ENCODE data around the gene HOXB9.
A peak's percentile ranks its signal among the peaks of the same experiment; 100 is the strongest.

HOXB9 gene

DNA sequence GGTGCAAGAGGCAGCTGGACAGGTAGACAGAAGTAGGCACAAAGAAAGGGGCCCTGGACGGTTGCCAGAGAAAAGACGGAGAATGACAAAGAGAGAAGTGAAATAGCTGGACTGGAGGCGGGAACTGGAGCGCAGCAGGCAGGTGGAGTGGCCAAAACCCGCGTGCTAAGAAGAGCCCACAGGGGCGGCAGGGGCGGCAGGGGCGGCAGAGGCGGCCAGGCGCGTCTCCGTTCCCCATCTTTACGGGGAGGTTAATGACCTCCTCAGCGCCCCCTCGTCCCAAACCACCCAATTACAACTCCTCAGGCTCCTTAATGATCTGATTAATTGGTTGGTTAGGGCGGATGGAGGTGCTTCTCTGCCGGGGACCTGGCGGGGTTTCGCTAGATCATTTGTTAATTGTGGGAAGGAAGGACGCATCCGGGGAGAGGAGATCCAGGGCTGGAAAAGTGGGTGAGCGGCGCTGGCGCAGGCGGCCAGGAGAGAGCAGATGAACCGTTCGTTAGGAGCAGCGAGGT, 15.4 kb upstream of the HOXB9 start:
- TF ChIP-seq, protein P1, sequence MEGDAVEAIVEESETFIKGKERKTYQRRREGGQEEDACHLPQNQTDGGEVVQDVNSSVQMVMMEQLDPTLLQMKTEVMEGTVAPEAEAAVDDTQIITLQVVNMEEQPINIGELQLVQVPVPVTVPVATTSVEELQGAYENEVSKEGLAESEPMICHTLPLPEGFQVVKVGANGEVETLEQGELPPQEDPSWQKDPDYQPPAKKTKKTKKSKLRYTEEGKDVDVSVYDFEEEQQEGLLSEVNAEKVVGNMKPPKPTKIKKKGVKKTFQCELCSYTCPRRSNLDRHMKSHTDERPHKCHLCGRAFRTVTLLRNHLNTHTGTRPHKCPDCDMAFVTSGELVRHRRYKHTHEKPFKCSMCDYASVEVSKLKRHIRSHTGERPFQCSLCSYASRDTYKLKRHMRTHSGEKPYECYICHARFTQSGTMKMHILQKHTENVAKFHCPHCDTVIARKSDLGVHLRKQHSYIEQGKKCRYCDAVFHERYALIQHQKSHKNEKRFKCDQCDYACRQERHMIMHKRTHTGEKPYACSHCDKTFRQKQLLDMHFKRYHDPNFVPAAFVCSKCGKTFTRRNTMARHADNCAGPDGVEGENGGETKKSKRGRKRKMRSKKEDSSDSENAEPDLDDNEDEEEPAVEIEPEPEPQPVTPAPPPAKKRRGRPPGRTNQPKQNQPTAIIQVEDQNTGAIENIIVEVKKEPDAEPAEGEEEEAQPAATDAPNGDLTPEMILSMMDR (IDR thresholded peaks at IDR 0.05; ENCODE audit: insufficient read depth, low read length, missing control alignments): no peak
- ChIA-PET CTCF (no interaction called here), POLR2A (no interaction called here)
- H3K4me3 ChIP-seq (ENCODE audit: low read depth, low read length): no peak overlapping the region
- DNase-seq (ENCODE audit: low read depth, low spot score): no peak

DNA sequence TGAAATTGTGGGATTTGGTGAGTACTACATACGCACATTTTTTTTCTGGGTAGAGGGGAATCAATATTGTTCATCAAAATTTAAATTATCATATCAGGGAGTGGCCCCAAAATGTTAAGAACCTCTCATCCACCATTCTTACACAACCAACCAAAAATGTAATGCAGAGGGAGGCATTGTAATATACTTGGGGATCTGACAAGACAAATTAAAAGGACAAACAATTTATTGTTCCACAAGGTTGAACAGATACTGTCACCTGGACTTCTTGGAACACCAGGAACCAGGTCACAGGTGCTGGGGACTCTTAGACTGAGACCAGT, 14.7 kb upstream of the HOXB9 start:
- ChIA-PET CTCF (interaction anchor here (1.2 to 1.4 kb wide), 3 partner anchors 9 to 379 kb away, joined by 3 to 4 read pairs (median 3); no protein-coding TSS in a partner anchor), POLR2A (no interaction called here)
- no peak for DNase-seq (ENCODE audit: low read depth, low spot score)
- TF ChIP-seq, protein P1 (IDR thresholded peaks at IDR 0.05; ENCODE audit: insufficient read depth, low read length, missing control alignments): no peak
- no peak overlapping the region for H3K4me3 ChIP-seq (ENCODE audit: low read depth, low read length)

DNA sequence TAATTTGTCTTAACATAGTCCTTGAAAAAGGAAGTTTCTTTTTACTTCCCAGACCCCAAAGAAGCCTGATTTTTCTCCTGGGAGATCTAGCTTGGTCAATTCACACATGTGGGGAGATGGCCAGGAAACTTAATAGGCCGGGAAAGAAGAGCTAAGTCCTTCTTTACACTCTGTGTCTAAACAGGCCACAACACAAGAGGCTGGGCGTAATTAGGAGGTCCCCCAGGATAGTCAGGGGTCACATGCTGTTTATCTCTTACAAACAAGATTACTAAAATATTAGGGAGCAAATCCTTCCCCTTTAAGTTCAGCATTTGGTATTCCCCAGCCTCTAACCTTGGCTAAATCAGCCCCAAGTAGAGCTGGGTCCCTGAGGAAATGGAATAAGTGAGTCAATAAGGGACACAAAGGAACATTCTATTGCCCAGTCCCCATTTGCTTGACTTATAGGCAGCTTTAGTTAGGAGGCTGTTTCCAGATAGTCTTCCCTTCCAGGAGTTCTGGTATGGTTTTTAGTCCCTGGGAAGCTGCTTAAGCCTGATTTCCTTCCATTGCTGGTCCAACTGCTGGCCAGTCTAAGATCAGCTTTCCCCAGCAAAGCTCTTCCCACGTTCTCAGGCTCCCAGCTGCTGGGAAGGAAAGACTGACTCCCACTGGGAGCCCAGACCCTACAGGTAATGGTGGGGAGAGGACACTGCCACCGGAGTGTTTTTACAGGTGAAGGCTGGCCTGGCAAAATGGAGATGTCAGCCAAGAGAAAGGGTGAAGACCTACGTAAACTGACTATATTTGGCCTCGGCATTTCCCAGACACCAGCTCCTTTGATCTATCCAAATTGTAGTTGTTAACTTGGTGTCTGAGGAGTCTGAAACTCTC, 14.1 kb upstream of the HOXB9 start:
- ChIA-PET POLR2A (no interaction called here), CTCF (interaction anchor here (0.9 to 1.4 kb wide), 5 partner anchors 9 to 378 kb away, joined by 3 to 4 read pairs (median 3); partner anchors contain the start of gene HOXB9)
- TF ChIP-seq, protein P1 (IDR thresholded peaks at IDR 0.05; ENCODE audit: insufficient read depth, low read length, missing control alignments): no peak

DNA sequence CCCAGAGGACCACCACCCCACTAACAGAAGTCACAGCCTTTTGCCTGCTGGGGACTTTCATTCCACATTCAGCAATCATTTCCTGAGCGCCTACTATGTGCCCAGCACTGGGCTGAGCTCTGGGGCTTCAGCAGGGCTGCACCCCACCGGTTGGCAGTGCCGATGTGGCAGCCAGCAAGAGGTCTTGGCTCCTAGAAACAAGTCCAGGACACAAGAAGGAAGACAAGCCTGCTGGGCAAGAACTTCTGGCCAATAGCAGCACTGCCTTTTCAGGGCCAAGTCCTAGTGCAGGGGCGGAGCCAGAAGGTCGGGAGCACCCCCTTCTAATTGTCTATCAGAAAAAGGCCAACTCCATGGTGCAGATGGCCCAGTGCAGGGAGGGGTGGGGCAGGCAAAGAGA, 13.0 kb upstream of the HOXB9 start:
- POLR2A ChIA-PET: no interaction called here
- TF ChIP-seq, protein P1 (IDR thresholded peaks at IDR 0.05; ENCODE audit: insufficient read depth, low read length, missing control alignments): no peak
- no peak overlapping the region for H3K4me3 ChIP-seq (ENCODE audit: low read depth, low read length)
- DNase-seq (ENCODE audit: low read depth, low spot score): no peak
- CTCF ChIA-PET: interaction anchor here (1.4 kb wide), 1 partner anchor 13 kb away, joined by 3 read pairs; the partner anchor contains the start of gene HOXB9

More for the DNA sequence above, 14.1 kb upstream of the HOXB9 start:
- DNase-seq (ENCODE audit: low read depth, low spot score): no peak
- H3K4me3 ChIP-seq (ENCODE audit: low read depth, low read length): no peak overlapping the region

DNA sequence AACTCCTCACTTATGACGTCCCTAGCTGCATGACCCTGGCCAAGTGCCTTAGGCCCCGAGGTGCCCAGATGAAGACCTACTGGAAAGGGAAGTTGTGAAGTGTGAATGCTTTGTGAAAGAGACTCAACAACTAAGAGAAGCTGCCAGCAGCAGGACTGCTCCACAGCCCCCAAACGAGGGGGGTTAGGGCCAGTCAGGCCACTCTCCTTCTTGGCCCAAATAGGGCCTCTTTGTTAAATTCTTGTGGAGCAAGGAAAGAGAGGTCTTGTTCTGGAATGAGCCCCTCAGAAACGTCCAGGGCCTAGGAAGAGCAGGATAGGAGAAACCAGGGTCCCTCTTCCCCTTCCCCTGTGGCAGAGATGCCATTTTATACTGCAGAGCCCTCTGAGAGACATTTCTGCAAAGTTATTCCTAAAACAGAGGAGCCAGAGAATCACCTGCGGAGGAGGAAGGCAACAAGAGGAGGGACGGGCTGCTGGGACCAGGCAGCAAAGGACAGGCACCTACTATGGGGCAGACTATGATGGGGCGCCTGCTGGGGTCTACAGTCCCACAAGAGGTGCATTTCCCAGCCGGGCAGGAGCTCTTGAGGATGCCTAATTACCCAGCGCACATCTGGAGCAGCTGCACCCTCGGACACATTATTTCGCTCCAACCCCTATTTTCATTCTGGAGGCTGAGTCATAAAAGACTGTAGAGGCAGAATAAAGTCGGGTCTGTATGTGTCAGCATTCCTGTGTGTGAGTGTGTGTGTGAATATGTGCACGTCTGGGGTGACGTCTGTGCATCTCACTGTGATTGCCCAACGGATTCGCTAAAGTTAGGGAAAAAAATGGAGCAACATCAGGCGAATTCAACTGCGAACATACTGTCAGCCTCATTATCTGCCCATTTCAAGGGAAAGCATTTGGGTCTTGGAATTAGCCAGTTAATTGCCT, 11.4 kb upstream of the HOXB9 start:
- CTCF ChIA-PET: interaction anchor here (0.7 to 2.8 kb wide), 15 partner anchors 9 to 380 kb away, joined by 3 to 16 read pairs (median 6); partner anchors contain the start of genes HOXB5 and PRAC2
- POLR2A ChIA-PET: no interaction called here
- TF ChIP-seq, protein P1 (IDR thresholded peaks at IDR 0.05; ENCODE audit: insufficient read depth, low read length, missing control alignments): no peak
- DNase-seq (ENCODE audit: low read depth, low spot score): peak; percentile 63
- no peak overlapping the region for H3K4me3 ChIP-seq (ENCODE audit: low read depth, low read length)

All from AG04449 (cell line).